Neural cell (in vitro differentiated cells): ENCODE measurements around the gene LYPD3.

Experiments used
- CTCF ChIP-seq: fragments of 450-650 bp; IDR thresholded peaks from 2 replicates; pipeline ENCODE4 v1.5.1; 2014; ENCODE audit warnings: antibody characterized with exemption, mild to moderate bottlenecking, moderate library complexity; ENCODE audit not compliant: poor library complexity, severe bottlenecking
- EP300 ChIP-seq: fragments of 450-650 bp; conservative IDR thresholded peaks from 2 replicates; pipeline ENCODE4 v1.6.1; 2014; ENCODE audit warnings: antibody characterized with exemption, mild to moderate bottlenecking, moderate library complexity; ENCODE audit not compliant: poor library complexity, severe bottlenecking
- POLR2AphosphoS5 ChIP-seq: IDR thresholded peaks from 2 replicates; pipeline ENCODE4 v1.6.1; 2012

- no peak for TF ChIP-seq EP300
- no peak for TF ChIP-seq POLR2AphosphoS5
- no peak for TF ChIP-seq CTCF
Observed at GRCh38 chr19:43422000-43422688, 43.3 kb downstream of the LYPD3 start.
